Activated CD4-positive, alpha-beta T cell treated with anti-CD3 and anti-CD28 coated beads, Interleukin-2, amount 10 ng/mL, durations not matched to agents 24 days and 14 days (primary cell): Measurements from ENCODE around the gene TRPC4AP. TPM values are rescaled to one million over a fixed set of nuclear protein-coding genes. Genes with fewer than 3 reads are reported as not detected.

ENCODE experiments used
- DNase-seq: peaks from one replicate; pipeline ENCODE4 v3.0.0; 2022
- H3K27ac Mint-ChIP-seq: one replicate; pipeline ENCODE4 v1.8.0; 2022; ENCODE audit warnings: mild to moderate bottlenecking, mixed read lengths
- H3K27me3 Mint-ChIP-seq: one replicate; pipeline ENCODE4 v1.8.0; 2022; ENCODE audit warnings: mixed read lengths
- H3K36me3 Mint-ChIP-seq: one replicate; pipeline ENCODE4 v1.8.0; 2022; ENCODE audit warnings: low read depth, mild to moderate bottlenecking, mixed read lengths
- H3K4me1 Mint-ChIP-seq: one replicate; pipeline ENCODE4 v1.8.0; 2021; ENCODE audit warnings: mixed read lengths
- H3K4me3 Mint-ChIP-seq: one replicate; pipeline ENCODE4 v1.8.0; 2022; ENCODE audit warnings: mild to moderate bottlenecking, moderate library complexity, mixed read lengths
- H3K9me3 Mint-ChIP-seq: one replicate; pipeline ENCODE4 v1.8.0; 2021; ENCODE audit warnings: mixed read lengths
- intact Hi-C: fragments of 100-400 bp; cut with micrococcal nuclease; formaldehyde crosslinking; loops from one replicate; pipeline ENCODE4 v1.15.1; 2023
- total RNA-seq: library from RNA; stranded (reverse); gene quantifications from 2 replicates; pipeline ENCODE4 v1.2.3, GENCODE V29; 2022

The TRPC4AP gene
- 46.4 and 47.8 TPM in 2 replicates for total RNA-seq

- H3K9me3 Mint-ChIP-seq: no peaks in the 10 kb centered on the region
- H3K4me1 Mint-ChIP-seq: peaks cover 39% of the 10 kb centered on the region
- peak within 1 kb of the TSS; percentile 95 for H3K27ac Mint-ChIP-seq
- H3K27me3 Mint-ChIP-seq: no peaks in the 10 kb centered on the region
- peaks cover 17% of the 10 kb centered on the region for H3K36me3 Mint-ChIP-seq
- intact Hi-C loops: loop anchor here (1.0 to 5.0 kb wide), 4 partner anchors 54 to 267 kb away; partner anchors contain the start of genes EDEM2, GGT7 and NCOA6
- peak; percentile 97 for DNase-seq
- H3K4me3 Mint-ChIP-seq: peak within 1 kb of the TSS; percentile 91
Measured at GRCh38 chr20:35092524-35093266, at the start of gene TRPC4AP. TSS of gene TRPC4AP (minus strand) at chr20:35092807. CDS start at chr20:35092781, 26 bp downstream.

GRCh38 chr20:35135867-35136586, 43.4 kb upstream of the TRPC4AP start:
- intact Hi-C loops: no loop called here
- peaks cover 43% of the 10 kb centered on the region for H3K36me3 Mint-ChIP-seq
- H3K27me3 Mint-ChIP-seq: no peaks in the 10 kb centered on the region
- no peaks in the 10 kb centered on the region for H3K9me3 Mint-ChIP-seq
- no peak for DNase-seq
- H3K4me3 Mint-ChIP-seq: no peak overlapping the region
- no peaks in the 10 kb centered on the region for H3K4me1 Mint-ChIP-seq
- no peak overlapping the region for H3K27ac Mint-ChIP-seq

GRCh38 chr20:35134880-35135279, 42.3 kb upstream of the TRPC4AP start:
- no peak overlapping the region for H3K27ac Mint-ChIP-seq
- peaks cover 37% of the 10 kb centered on the region for H3K36me3 Mint-ChIP-seq
- DNase-seq: no peak
- no peaks in the 10 kb centered on the region for H3K27me3 Mint-ChIP-seq
- H3K9me3 Mint-ChIP-seq: no peaks in the 10 kb centered on the region
- H3K4me3 Mint-ChIP-seq: no peak overlapping the region
- intact Hi-C loops: no loop called here
- H3K4me1 Mint-ChIP-seq: no peaks in the 10 kb centered on the region

GRCh38 chr20:35134472-35134871, 41.9 kb upstream of the TRPC4AP start:
- Mint-ChIP-seq H3K9me3 (no peaks in the 10 kb centered on the region), H3K27me3 (no peaks in the 10 kb centered on the region), H3K4me1 (no peaks in the 10 kb centered on the region), H3K4me3 (no peak overlapping the region), H3K36me3 (peaks cover 36% of the 10 kb centered on the region), H3K27ac (no peak overlapping the region)
- intact Hi-C loops: no loop called here
- DNase-seq: no peak

GRCh38 chr20:35133735-35134134, 41.1 kb upstream of the TRPC4AP start:
- DNase-seq: no peak
- Mint-ChIP-seq H3K4me1 (no peaks in the 10 kb centered on the region), H3K9me3 (no peaks in the 10 kb centered on the region), H3K36me3 (peaks cover 34% of the 10 kb centered on the region), H3K4me3 (no peak overlapping the region), H3K27ac (no peak overlapping the region), H3K27me3 (no peaks in the 10 kb centered on the region)
- intact Hi-C loops: no loop called here

- no peaks in the 10 kb centered on the region for H3K9me3 Mint-ChIP-seq
- no peak for DNase-seq
- H3K36me3 Mint-ChIP-seq: peaks cover 36% of the 10 kb centered on the region
- H3K27me3 Mint-ChIP-seq: no peaks in the 10 kb centered on the region
- H3K27ac Mint-ChIP-seq: no peak overlapping the region
- intact Hi-C loops: no loop called here
- no peaks in the 10 kb centered on the region for H3K4me1 Mint-ChIP-seq
- H3K4me3 Mint-ChIP-seq: no peak overlapping the region
Measured at GRCh38 chr20:35133031-35133430, 40.4 kb upstream of the TRPC4AP start.

- no peaks in the 10 kb centered on the region for H3K27me3 Mint-ChIP-seq
- H3K9me3 Mint-ChIP-seq: no peaks in the 10 kb centered on the region
- no peaks in the 10 kb centered on the region for H3K4me1 Mint-ChIP-seq
- H3K4me3 Mint-ChIP-seq: no peak overlapping the region
- no peak for DNase-seq
- no peak overlapping the region for H3K27ac Mint-ChIP-seq
- peaks cover 35% of the 10 kb centered on the region for H3K36me3 Mint-ChIP-seq
- intact Hi-C loops: no loop called here
Measured at GRCh38 chr20:35131934-35132333, 39.3 kb upstream of the TRPC4AP start.

- no peak overlapping the region for H3K4me3 Mint-ChIP-seq
- intact Hi-C loops: no loop called here
- no peaks in the 10 kb centered on the region for H3K27me3 Mint-ChIP-seq
- no peaks in the 10 kb centered on the region for H3K4me1 Mint-ChIP-seq
- no peak for DNase-seq
- H3K9me3 Mint-ChIP-seq: no peaks in the 10 kb centered on the region
- peaks cover 42% of the 10 kb centered on the region for H3K36me3 Mint-ChIP-seq
- no peak overlapping the region for H3K27ac Mint-ChIP-seq
Measured at GRCh38 chr20:35129647-35130069, 37.1 kb upstream of the TRPC4AP start.

GRCh38 chr20:35125753-35126152, 33.1 kb upstream of the TRPC4AP start:
- Mint-ChIP-seq H3K27ac (no peak overlapping the region), H3K9me3 (no peaks in the 10 kb centered on the region), H3K4me1 (no peaks in the 10 kb centered on the region), H3K36me3 (peaks cover 46% of the 10 kb centered on the region), H3K4me3 (no peak overlapping the region), H3K27me3 (no peaks in the 10 kb centered on the region)
- intact Hi-C loops: no loop called here
- no peak for DNase-seq

- DNase-seq: no peak
- Mint-ChIP-seq H3K27ac (no peak overlapping the region), H3K36me3 (peaks cover 65% of the 10 kb centered on the region), H3K27me3 (no peaks in the 10 kb centered on the region), H3K4me3 (no peak overlapping the region), H3K9me3 (no peaks in the 10 kb centered on the region), H3K4me1 (peaks cover 1% of the 10 kb centered on the region)
- intact Hi-C loops: no loop called here
Measured at GRCh38 chr20:35122756-35123405, 30.3 kb upstream of the TRPC4AP start.

- Mint-ChIP-seq H3K9me3 (no peaks in the 10 kb centered on the region), H3K27me3 (no peaks in the 10 kb centered on the region), H3K36me3 (peaks cover 63% of the 10 kb centered on the region), H3K4me1 (peaks cover 1% of the 10 kb centered on the region), H3K27ac (no peak overlapping the region), H3K4me3 (no peak overlapping the region)
- no peak for DNase-seq
- intact Hi-C loops: no loop called here
Measured at GRCh38 chr20:35121186-35121585, 28.6 kb upstream of the TRPC4AP start.

GRCh38 chr20:35120012-35120701, 27.6 kb upstream of the TRPC4AP start:
- Mint-ChIP-seq H3K36me3 (peaks cover 61% of the 10 kb centered on the region), H3K27ac (no peak overlapping the region), H3K4me3 (no peak overlapping the region), H3K27me3 (no peaks in the 10 kb centered on the region), H3K4me1 (peaks cover 1% of the 10 kb centered on the region), H3K9me3 (no peaks in the 10 kb centered on the region)
- intact Hi-C loops: no loop called here
- no peak for DNase-seq

- Mint-ChIP-seq H3K9me3 (no peaks in the 10 kb centered on the region), H3K27ac (no peak overlapping the region), H3K27me3 (no peaks in the 10 kb centered on the region), H3K4me3 (no peak overlapping the region), H3K4me1 (peaks cover 1% of the 10 kb centered on the region), H3K36me3 (peaks cover 49% of the 10 kb centered on the region)
- intact Hi-C loops: no loop called here
- DNase-seq: no peak
Measured at GRCh38 chr20:35117629-35118028, 25.0 kb upstream of the TRPC4AP start.
